NB4 (cell line): ENCODE measurements around the gene RALY.

ENCODE experiments used
- MYC ChIP-seq: IDR thresholded peaks from 2 replicates; pipeline ENCODE4 v1.6.1; 2011; ENCODE audit warnings: low read depth, low read length
- POLR2A ChIP-seq: IDR thresholded peaks from 2 replicates; pipeline ENCODE4 v1.6.1; 2011; ENCODE audit warnings: mild to moderate bottlenecking; ENCODE audit not compliant: insufficient read length; ENCODE audit errors: extremely low read depth
- TF ChIP-seq, protein P1 (sequence below): IDR thresholded peaks from one replicate; pipeline ENCODE4 v1.5.1; 2012; ENCODE audit warnings: low read depth, low read length
- TF ChIP-seq, protein P2 (sequence below): IDR thresholded peaks from 2 replicates; pipeline ENCODE4 v1.6.1; 2011; ENCODE audit warnings: low read depth, low read length

DNA sequence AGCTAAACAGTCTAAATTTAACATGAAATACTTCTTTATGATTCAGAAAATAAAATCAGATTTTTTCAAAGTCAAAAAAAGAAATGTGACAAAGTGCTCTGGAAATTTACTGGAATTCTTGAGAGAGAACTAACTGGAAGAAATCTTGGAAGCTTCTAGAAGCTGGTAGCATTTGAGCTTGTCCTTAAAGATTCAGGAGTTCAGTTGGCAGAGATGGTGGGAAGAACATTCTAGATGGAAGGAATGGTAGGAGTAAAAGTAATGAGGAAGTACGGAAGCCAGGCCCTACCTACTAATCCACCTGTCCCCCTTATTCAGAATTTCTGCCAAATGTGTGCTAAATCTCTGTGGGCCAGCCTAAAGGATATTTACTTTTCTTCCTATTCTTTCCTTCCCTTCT is 21.2 kb downstream of the RALY start:
- TF ChIP-seq MYC (no peak), POLR2A (no peak)
- TF ChIP-seq, protein P1, sequence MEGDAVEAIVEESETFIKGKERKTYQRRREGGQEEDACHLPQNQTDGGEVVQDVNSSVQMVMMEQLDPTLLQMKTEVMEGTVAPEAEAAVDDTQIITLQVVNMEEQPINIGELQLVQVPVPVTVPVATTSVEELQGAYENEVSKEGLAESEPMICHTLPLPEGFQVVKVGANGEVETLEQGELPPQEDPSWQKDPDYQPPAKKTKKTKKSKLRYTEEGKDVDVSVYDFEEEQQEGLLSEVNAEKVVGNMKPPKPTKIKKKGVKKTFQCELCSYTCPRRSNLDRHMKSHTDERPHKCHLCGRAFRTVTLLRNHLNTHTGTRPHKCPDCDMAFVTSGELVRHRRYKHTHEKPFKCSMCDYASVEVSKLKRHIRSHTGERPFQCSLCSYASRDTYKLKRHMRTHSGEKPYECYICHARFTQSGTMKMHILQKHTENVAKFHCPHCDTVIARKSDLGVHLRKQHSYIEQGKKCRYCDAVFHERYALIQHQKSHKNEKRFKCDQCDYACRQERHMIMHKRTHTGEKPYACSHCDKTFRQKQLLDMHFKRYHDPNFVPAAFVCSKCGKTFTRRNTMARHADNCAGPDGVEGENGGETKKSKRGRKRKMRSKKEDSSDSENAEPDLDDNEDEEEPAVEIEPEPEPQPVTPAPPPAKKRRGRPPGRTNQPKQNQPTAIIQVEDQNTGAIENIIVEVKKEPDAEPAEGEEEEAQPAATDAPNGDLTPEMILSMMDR, result no peak
- TF ChIP-seq, protein P2, sequence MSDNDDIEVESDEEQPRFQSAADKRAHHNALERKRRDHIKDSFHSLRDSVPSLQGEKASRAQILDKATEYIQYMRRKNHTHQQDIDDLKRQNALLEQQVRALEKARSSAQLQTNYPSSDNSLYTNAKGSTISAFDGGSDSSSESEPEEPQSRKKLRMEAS, result no peak
